IMR-90 (cell line): ENCODE data around the gene FAS. TPM values are rescaled to one million over a fixed set of nuclear protein-coding genes. Genes with fewer than 3 reads are reported as not detected.

Source experiments
- ATAC-seq: fragments of 200-7000 bp; cut with Tn5 transposase; 2 replicates; pipeline ENCODE4 v1.9.1; 2020; ENCODE audit warnings: low read depth, mild to moderate bottlenecking, moderate library complexity
- BruUV-seq: library from RNA; stranded (reverse); fragments of 400-500 nt; replicated peaks from 2 replicates; lab custom pipeline; 2021; lab: Mats Ljungman, UMichigan
- CTCF ChIA-PET: fragments of 300-600 bp; formaldehyde crosslinking; extraction: SDS; loops from one replicate; lab custom pipeline; 2021; ENCODE audit warnings: antibody characterized with exemption; lab: Yijun Ruan, JAX
- POLR2A ChIA-PET: fragments of 300-600 bp; sonication (Branson Sonifier 250); formaldehyde crosslinking; loops from one replicate; lab custom pipeline; 2022; ENCODE audit warnings: antibody characterized with exemption; ENCODE audit not compliant: unreplicated experiment; lab: Charles Lee
- DNase-seq: peaks from one replicate; pipeline ENCODE4 v3.0.0; 2013
- H2AFZ ChIP-seq: replicated peaks from 2 replicates; pipeline ENCODE3; 2013; ENCODE audit warnings: low read length, mild to moderate bottlenecking; ENCODE audit not compliant: poor library complexity
- H2AK5ac ChIP-seq: 2 replicates; pipeline ENCODE4 v1.6.1; 2013; ENCODE audit warnings: low read depth, low read length, inconsistent platforms
- H2AK9ac ChIP-seq: replicated peaks from 2 replicates; pipeline ENCODE3; 2013; ENCODE audit warnings: mild to moderate bottlenecking, low read depth, low read length, moderate library complexity; ENCODE audit not compliant: poor library complexity
- H2BK120ac ChIP-seq: 2 replicates; pipeline ENCODE4 v1.6.1; 2013; ENCODE audit warnings: low read depth, low read length, inconsistent platforms
- H2BK15ac ChIP-seq: 3 replicates; pipeline ENCODE4 v1.6.1; 2013; ENCODE audit warnings: low read depth, low read length, inconsistent platforms
- H2BK20ac ChIP-seq: 2 replicates; pipeline ENCODE4 v1.6.1; 2013; ENCODE audit warnings: low read depth, mild to moderate bottlenecking, inconsistent platforms, low read length, moderate library complexity
- H2BK5ac ChIP-seq: 2 replicates; pipeline ENCODE4 v1.6.1; 2013; ENCODE audit warnings: mild to moderate bottlenecking, low read depth, low read length, inconsistent platforms; ENCODE audit not compliant: poor library complexity, severe bottlenecking
- H3K14ac ChIP-seq: replicated peaks from 2 replicates; pipeline ENCODE4 v1.6.1; 2013; ENCODE audit warnings: low read depth, low read length, inconsistent platforms
- H3K18ac ChIP-seq: 2 replicates; pipeline ENCODE4 v1.6.1; 2013; ENCODE audit warnings: low read depth, low read length, control low read depth
- H3K23ac ChIP-seq: 2 replicates; pipeline ENCODE4 v1.6.1; 2013; ENCODE audit warnings: low read depth, low read length, inconsistent platforms
- H3K27ac ChIP-seq: 2 replicates; pipeline ENCODE4 v1.5.1; 2013; ENCODE audit warnings: mild to moderate bottlenecking, control low read depth, low read length; ENCODE audit not compliant: insufficient read depth
- H3K27me3 ChIP-seq: 2 replicates; pipeline ENCODE4 v1.6.1; 2013; ENCODE audit warnings: low read length; ENCODE audit not compliant: control insufficient read depth, insufficient read depth
- H3K36me3 ChIP-seq: 2 replicates; pipeline ENCODE4 v1.6.1; 2013; ENCODE audit warnings: low read length, mixed read lengths; ENCODE audit not compliant: control insufficient read depth, insufficient read depth
- H3K4ac ChIP-seq: 2 replicates; pipeline ENCODE4 v1.6.1; 2013; ENCODE audit warnings: low read depth, low read length, inconsistent platforms
- H3K4me1 ChIP-seq: 2 replicates; pipeline ENCODE4 v1.6.1; 2013; ENCODE audit warnings: low read length, mixed read lengths; ENCODE audit not compliant: control insufficient read depth, insufficient read depth
- H3K4me2 ChIP-seq: 2 replicates; pipeline ENCODE4 v1.6.1; 2013; ENCODE audit warnings: low read depth, mild to moderate bottlenecking, control low read depth, low read length, moderate library complexity
- H3K4me3 ChIP-seq: 2 replicates; pipeline ENCODE4 v1.5.1; 2013; ENCODE audit warnings: low read depth, mild to moderate bottlenecking, control low read depth, low read length, moderate library complexity; ENCODE audit not compliant: insufficient read depth
- H3K56ac ChIP-seq: 2 replicates; pipeline ENCODE4 v1.6.1; 2013; ENCODE audit warnings: low read length, inconsistent platforms; ENCODE audit not compliant: insufficient read depth; ENCODE audit errors: extremely low read depth
- H3K79me1 ChIP-seq, 2 experiments: 2 replicates each; pipeline ENCODE4 v1.6.1; 2013; ENCODE audit warnings: low read length in 2 of 2, inconsistent platforms in 1 of 2, low read depth in 1 of 2
- H3K9ac ChIP-seq: 2 replicates; pipeline ENCODE4 v1.6.1; 2013; ENCODE audit warnings: low read depth, low read length, control low read depth
- H3K9me1 ChIP-seq: 2 replicates; pipeline ENCODE4 v1.6.1; 2013; ENCODE audit warnings: low read length, inconsistent platforms; ENCODE audit not compliant: insufficient read depth
- H3K9me3 ChIP-seq: 2 replicates; pipeline ENCODE4 v1.6.1; 2013; ENCODE audit warnings: low read length; ENCODE audit not compliant: control insufficient read depth, insufficient read depth
- H4K20me1 ChIP-seq: 2 replicates; pipeline ENCODE4 v1.6.1; 2013; ENCODE audit warnings: low read length, inconsistent platforms; ENCODE audit not compliant: insufficient read depth
- H4K5ac ChIP-seq: 2 replicates; pipeline ENCODE4 v1.6.1; 2013; ENCODE audit warnings: mild to moderate bottlenecking, low read depth, low read length, control low read depth
- H4K8ac ChIP-seq, 2 experiments: 2 replicates each; pipeline ENCODE4 v1.6.1; 2013; ENCODE audit warnings: low read depth in 2 of 2, low read length in 2 of 2, control low read depth in 1 of 2, inconsistent platforms in 1 of 2
- H4K91ac ChIP-seq: 2 replicates; pipeline ENCODE4 v1.6.1; 2013; ENCODE audit warnings: low read depth, low read length, inconsistent platforms; ENCODE audit not compliant: insufficient read depth
- CEBPB ChIP-seq: IDR thresholded peaks from 2 replicates; pipeline ENCODE4 v1.6.1; 2012; ENCODE audit warnings: low read depth, low read length, improper control_type of control experiment
- MXI1 ChIP-seq: IDR thresholded peaks from 2 replicates; pipeline ENCODE4 v1.6.1; 2012; ENCODE audit warnings: low read depth, mild to moderate bottlenecking, low read length, moderate library complexity, borderline replicate concordance
- POLR2A ChIP-seq: IDR thresholded peaks from 2 replicates; pipeline ENCODE4 v1.6.1; 2012; ENCODE audit warnings: mild to moderate bottlenecking, low read depth, low read length
- RCOR1 ChIP-seq: IDR thresholded peaks from 2 replicates; pipeline ENCODE4 v1.6.1; 2012; ENCODE audit warnings: mild to moderate bottlenecking, low read length, improper control_type of control experiment; ENCODE audit not compliant: insufficient replicate concordance
- RFX5 ChIP-seq: IDR thresholded peaks from 2 replicates; pipeline ENCODE4 v1.8.0; 2012; ENCODE audit warnings: low read depth, mild to moderate bottlenecking, low read length, moderate library complexity
- USF2 ChIP-seq: fragments of 150-350 bp; IDR thresholded peaks from 2 replicates; pipeline ENCODE4 v1.6.1; 2017; ENCODE audit warnings: mild to moderate bottlenecking, antibody characterized with exemption, low read length, low read depth
- WGBS, 2 experiments: methylation state at CpG; one replicate each; pipeline versions ENCODE4 v1.1.5 to v1.1.7; 2013; ENCODE audit warnings: missing lambda C conversion rate in 2 of 2; ENCODE audit not compliant: insufficient read length in 1 of 2; ENCODE audit errors: extremely low coverage in 2 of 2; 5-methylcytosine and 5-hydroxymethylcytosine counted together
- dilution Hi-C: fragments of 300-500 bp; cut with HindIII; formaldehyde crosslinking; loops from one replicate; pipeline ENCODE4 v1.14.3; 2018; ENCODE audit warnings: low sequenced_read_pairs; ENCODE audit not compliant: unreplicated experiment
- in situ Hi-C: fragments of 300-500 bp; cut with MboI; formaldehyde crosslinking; loops from 3 replicates; pipeline ENCODE4 v1.14.3; 2019; ENCODE audit warnings: low sequenced_read_pairs, inconsistent platforms, mixed read lengths
- intact Hi-C: fragments of 100-400 bp; cut with micrococcal nuclease; formaldehyde crosslinking; loops from 2 replicates; pipeline ENCODE4 v1.10.0; 2022
- polyA plus RNA-seq, 3 experiments: library from polyadenylated mRNA; depleted of rRNA; stranded (reverse); fragments of >200 nt; gene quantifications; 2 replicates each; pipeline ENCODE4 v1.2.3, GENCODE V29; 2012; ENCODE audit warnings: low replicate concordance in 1 of 3
- total RNA-seq: library from RNA; depleted of rRNA; stranded (reverse); fragments of >200 nt; gene quantifications from 2 replicates; pipeline ENCODE4 v1.2.3, GENCODE V29; 2012
- TF ChIP-seq, protein P1 (sequence below): fragments of 150-350 bp; IDR thresholded peaks from 2 replicates; pipeline ENCODE4 v1.6.1; 2016; ENCODE audit warnings: low read depth, mild to moderate bottlenecking, low read length, moderate library complexity, borderline replicate concordance

The FAS gene
- total and polyA plus RNA-seq, 2 of the 4 experiments (the other 2 are of a cell fraction): 34.3 to 53.8 TPM

GRCh38 chr10:88996927-88997326 is 6.3 kb downstream of the FAS start:
- Histone ChIP-seq H3K9ac (no peak overlapping the region), H3K14ac (no peak overlapping the region), H2BK5ac (no peak overlapping the region), H3K4ac (no peak overlapping the region), H2AFZ (no peak overlapping the region), H3K4me1 (peaks cover 11% of the 10 kb centered on the region), H3K79me1 (peaks cover 32 to 71% of the 10 kb centered on the region in 2 experiments), H3K4me3 (no peak overlapping the region), H3K27me3 (no peaks in the 10 kb centered on the region), H3K9me1 (peaks cover 10% of the 10 kb centered on the region; the same call in 1 of the 2 replicates), H3K23ac (no peak overlapping the region), H3K36me3 (no peaks in the 10 kb centered on the region), H3K56ac (no peak overlapping the region), H4K5ac (no peak overlapping the region), H2AK9ac (no peak overlapping the region), H4K91ac (no peak overlapping the region), H3K18ac (no peak overlapping the region), H2AK5ac (no peak overlapping the region), H2BK20ac (no peak overlapping the region), H3K27ac (no peak overlapping the region), H3K9me3 (no peaks in the 10 kb centered on the region), H2BK120ac (no peak overlapping the region), H4K8ac (no peak overlapping the region), H2BK15ac (no peak overlapping the region), H4K20me1 (peaks cover 21% of the 10 kb centered on the region; the same call in 1 of the 2 replicates), H3K4me2 (no peak overlapping the region)
- BruUV-seq: no TSS peak
- ChIA-PET CTCF (no interaction called here), POLR2A (no interaction called here)
- intact Hi-C loops (no loop called here), dilution Hi-C loops (no loop called here), in situ Hi-C loops (no loop called here)
- ATAC-seq: no peak
- TF ChIP-seq RCOR1: no peak
- TF ChIP-seq, protein P1, sequence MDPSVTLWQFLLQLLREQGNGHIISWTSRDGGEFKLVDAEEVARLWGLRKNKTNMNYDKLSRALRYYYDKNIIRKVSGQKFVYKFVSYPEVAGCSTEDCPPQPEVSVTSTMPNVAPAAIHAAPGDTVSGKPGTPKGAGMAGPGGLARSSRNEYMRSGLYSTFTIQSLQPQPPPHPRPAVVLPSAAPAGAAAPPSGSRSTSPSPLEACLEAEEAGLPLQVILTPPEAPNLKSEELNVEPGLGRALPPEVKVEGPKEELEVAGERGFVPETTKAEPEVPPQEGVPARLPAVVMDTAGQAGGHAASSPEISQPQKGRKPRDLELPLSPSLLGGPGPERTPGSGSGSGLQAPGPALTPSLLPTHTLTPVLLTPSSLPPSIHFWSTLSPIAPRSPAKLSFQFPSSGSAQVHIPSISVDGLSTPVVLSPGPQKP: no peak
- TF ChIP-seq MXI1: no peak
- TF ChIP-seq USF2: no peak
- no peak for TF ChIP-seq POLR2A
- no peak for TF ChIP-seq CEBPB
- no peak for TF ChIP-seq RFX5
- no peak for DNase-seq
- WGBS, 2 experiments: no CpG with 5 or more reads among the region's 1 CpG
